ENCODE data around the gene RNF5. TPM values are rescaled to one million over a fixed set of nuclear protein-coding genes. Genes with fewer than 3 reads are reported as not detected.
"Not testable (repeated sequence)": the region's sequence is repeated elsewhere in the genome, so short reads cannot be mapped to it uniquely, and the experiment has no call there.

RNF5 gene
- total RNA-seq, 1 experiment from 2014 or later, result 159 TPM

GRCh38 chr6:32189069-32189741, 11.0 kb downstream of the RNF5 start:
- no peak for DNase-seq (ENCODE audit: low read depth)

- DNase-seq (ENCODE audit: low read depth), result no peak
Observed at GRCh38 chr6:32189742-32190053, 11.5 kb downstream of the RNF5 start.

GRCh38 chr6:32190054-32190851, 12.0 kb downstream of the RNF5 start, which contains the start of gene PBX2:
Gene PBX2, minus strand, starts transcription at chr6:32190202. Its CDS starts 287 bp downstream, at chr6:32189915.
- DNase-seq (ENCODE audit: low read depth), result peak; percentile 93

DNA sequence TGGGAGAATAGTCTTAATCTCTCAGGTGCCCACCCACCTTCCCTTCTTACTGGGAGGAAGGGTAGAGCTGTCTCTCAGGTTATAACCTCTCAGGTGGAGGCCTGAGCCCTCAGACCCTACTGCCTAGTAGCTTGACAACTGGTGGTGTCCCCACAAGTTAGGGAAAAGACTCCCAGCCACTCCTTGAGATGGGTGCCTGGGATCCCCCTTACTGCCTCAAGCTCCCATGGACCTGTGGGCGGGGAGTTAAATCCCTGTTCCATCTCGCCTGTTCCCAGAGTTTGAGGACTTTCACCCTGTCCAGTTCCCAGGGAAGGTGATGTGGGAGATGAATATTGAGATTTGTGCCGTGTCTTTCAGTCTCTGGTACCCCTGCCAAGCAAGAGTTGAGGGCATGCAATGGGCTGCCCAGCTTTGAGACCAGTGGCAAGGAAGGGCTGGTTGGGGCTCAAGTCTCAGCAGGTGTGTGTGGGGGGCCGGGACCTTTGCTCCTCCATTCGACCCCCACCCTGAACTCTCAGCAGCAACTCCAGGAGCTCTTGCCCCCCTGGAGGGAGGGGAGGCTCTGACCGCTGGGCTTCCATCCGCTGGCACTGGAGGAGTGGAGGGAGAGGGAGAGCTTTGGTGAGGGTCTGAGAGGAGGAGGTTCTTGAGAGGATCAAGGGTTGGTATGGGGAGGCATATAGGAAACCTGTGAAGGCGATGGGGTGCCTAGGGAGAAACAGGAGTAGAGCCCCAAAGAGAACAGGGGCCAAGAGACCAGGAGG, 12.9 kb downstream of the RNF5 start:
- no peak for DNase-seq (ENCODE audit: low read depth)

DNA sequence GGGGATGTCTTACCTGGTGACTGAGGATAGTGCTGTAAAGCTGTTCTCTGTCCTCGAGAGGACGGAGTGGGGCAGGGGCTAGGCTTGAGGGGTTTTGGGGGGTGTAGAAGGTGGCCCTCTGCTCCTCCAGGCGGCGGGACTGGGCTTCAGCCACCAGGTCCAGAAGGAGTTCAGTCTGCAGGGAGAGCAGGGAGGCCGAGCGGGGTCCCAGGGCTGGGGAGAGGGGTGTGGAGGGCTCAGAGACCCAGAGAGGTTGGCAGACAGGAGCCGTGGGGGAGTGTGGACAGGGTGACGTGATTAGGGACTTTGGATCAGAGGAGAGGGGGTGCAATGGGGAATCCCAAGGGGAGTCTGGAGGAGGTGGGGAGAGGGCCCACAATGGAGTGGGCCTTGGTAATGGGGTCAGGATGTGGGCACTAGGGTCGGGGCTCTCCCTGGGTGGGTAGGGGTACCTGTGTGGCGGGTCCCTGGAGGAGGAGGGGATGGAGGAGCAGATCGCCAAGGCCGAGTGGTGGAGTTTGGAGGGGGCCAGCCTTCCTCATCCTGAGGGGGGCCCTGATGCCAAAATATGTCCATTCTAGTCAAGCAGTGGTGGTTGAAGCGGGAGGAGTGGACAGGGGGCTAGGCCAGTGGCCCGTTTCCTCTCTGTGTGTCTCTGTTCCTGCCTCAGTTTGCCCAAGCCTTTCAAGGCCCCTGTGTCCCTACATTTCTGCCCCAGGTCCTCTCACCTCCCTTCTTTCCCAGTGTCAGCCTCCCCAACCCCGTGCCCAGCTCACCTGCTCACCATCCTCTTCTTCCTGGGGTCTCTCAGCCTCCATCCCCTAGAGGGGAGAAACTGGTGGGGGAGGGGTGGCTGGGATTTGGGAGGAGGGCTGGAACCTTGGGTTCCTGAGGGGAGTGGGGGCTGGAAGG, 13.7 kb downstream of the RNF5 start:
- no peak for DNase-seq (ENCODE audit: low read depth)

DNA sequence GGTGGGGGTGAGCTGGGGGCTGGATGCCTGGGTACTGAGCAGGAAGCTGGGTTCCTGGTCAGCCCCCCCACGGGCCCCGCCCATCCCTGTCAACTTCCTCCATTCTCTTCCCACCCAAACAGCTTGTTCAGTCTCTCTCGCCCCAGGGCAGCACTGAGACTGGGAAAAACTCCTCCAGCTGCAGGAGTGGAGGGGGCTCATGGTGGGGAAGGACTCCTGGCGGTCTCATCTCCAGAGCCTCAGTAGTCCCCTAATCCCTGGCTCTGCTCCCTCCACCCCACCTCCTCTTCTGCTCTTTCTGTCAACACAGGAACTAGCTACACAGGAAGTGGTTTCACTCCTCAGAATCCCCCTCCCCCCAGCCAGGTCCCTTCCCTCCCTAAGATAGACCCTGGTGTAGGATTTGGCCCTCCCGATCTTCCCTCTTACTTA, 14.4 kb downstream of the RNF5 start, which contains the start of gene GPSM3:
Gene GPSM3 (minus strand): TSS at position 36 of the 432 bp plus-strand sequence. CDS start 130 bp downstream, outside the sequence.
- DNase-seq (ENCODE audit: low read depth), result peak; percentile 51

DNA sequence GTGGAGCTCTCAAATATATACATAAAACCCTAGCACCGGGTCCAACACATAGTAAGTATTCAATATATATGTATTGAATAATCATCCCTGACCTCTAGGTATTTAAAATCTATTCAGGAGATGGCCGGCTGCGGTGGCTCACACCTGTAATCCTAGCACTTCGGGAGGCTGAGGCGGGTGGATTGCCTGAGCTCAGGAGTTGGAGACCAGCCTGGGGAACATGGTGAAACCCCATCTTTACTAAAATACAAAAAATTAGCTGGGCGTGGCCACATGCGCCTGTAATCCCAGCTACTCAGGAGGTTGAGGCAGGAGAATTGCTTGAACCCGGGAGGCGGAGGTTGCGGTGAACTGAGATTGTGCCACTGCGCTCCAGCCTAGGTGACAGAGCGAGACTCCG, 14.9 kb downstream of the RNF5 start:
- not testable (repeated sequence) for DNase-seq (ENCODE audit: low read depth)

DNA sequence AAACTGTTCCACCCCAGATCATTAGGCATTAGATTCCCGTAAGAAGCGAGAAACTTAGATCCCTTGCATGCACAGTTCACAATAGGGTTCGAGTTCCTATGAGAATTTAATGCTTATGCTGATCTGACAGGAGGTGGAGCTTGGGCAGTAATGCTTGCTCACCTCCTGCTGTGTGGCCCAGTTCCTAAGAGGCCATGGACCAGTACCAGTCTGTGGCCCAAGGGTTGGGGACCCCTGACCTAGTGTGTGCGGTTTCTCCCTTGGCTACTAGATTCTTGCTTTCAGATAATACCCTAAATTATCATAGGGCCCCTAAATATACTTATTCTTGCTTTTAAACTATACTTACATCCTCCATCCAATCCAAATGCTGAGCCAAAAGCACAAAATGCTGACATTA, 16.2 kb downstream of the RNF5 start:
- DNase-seq (ENCODE audit: low read depth), result no peak

- peak; percentile 67 for DNase-seq (ENCODE audit: low read depth)
Observed at GRCh38 chr6:32194825-32195651, 16.8 kb downstream of the RNF5 start.

DNA sequence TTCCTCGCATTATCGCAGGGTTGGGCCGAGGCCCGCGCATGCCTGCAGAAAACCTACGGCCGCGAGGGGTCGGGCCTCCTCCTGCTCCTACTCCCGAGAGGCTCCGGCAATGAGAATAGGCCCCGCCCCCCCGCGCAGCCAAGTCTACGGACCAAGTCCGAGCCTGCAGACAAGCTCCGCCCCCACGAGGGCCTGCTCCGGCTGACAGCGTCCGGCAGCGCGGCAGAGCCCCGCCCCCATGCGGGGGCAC, 17.4 kb downstream of the RNF5 start:
- peak; percentile 100 for DNase-seq (ENCODE audit: low read depth)

- DNase-seq (ENCODE audit: low read depth), result peak; percentile 92
Observed at GRCh38 chr6:32195902-32196681, 17.9 kb downstream of the RNF5 start.

DNA sequence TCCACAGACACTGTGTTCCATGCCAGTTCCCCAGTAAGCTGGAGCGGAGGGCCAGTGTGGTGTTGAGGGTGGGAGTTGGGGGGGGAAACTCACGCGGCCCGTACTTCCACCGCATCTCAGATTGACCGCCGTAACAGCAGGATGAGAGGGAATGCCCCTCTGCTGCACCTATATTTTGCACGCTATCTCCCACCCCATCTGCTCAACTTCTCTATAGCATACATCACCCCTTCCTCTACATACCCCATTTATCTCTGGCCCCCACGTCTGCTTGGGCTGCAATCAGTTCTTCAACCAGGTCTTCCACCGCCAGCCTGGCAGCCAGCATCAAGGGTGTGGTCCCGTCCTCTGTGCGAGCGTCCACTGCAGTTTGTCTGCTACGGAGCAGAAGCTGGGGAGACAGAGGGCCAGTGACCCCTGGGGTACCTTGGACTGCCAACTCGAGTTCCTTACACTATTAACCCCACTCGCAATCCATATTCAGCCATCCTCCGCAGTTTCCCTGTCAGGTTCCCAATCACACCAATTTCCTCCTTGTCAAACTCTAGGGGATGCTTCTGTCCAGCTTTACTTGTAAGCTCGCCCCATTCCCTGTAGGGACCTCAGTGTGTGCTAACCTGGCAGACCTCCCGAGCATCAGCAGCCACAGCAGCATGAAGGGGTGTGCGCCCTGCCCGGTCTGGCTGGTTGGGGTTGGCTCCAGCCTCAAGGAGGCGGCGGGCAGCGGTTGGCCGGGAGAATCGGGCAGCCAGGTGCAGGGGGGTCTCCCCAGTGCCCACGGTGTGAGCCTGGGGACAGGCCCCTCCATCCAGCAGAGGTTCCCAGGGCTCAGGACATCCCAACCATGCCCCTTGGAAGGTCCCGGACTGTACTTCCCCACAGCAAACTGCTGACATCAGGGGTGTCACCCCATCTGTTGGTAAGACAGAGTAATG, 18.7 kb downstream of the RNF5 start:
- peak; percentile 37 for DNase-seq (ENCODE audit: low read depth)

GRCh38 chr6:32198345-32198696, 20.1 kb downstream of the RNF5 start:
- no peak for DNase-seq (ENCODE audit: low read depth)

GRCh38 chr6:32198866-32199265, 20.7 kb downstream of the RNF5 start:
- DNase-seq (ENCODE audit: low read depth), result no peak

- no peak for DNase-seq (ENCODE audit: low read depth)
Observed at GRCh38 chr6:32200711-32201475, 22.7 kb downstream of the RNF5 start.

GRCh38 chr6:32202186-32202585, 24.0 kb downstream of the RNF5 start:
- DNase-seq (ENCODE audit: low read depth), result no peak

GRCh38 chr6:32203426-32204267, 25.4 kb downstream of the RNF5 start:
- no peak for DNase-seq (ENCODE audit: low read depth)
